Keratinocyte (primary cell): ENCODE measurements around the gene TERT. TPM values are rescaled to one million over a fixed set of nuclear protein-coding genes. Genes with fewer than 3 reads are reported as not detected.

Experiments
- DNase-seq: peaks from one replicate; pipeline ENCODE4 v3.0.0-alpha.2; 2011; ENCODE audit warnings: low read depth, missing footprints, low spot score
- FAIRE-seq: peaks from 2 replicates; lab custom pipeline; 2011; peaks lifted over from hg19 to GRCh38; lab: Jason Lieb, UNC
- H2AFZ ChIP-seq: 2 replicates; pipeline ENCODE4 v1.6.0; 2012; ENCODE audit warnings: low read length, control low read depth, inconsistent platforms; ENCODE audit not compliant: control insufficient read depth
- H3K27ac ChIP-seq: 2 replicates; pipeline ENCODE4 v1.5.1; 2011; ENCODE audit warnings: low read length; ENCODE audit not compliant: control insufficient read depth, insufficient read depth
- H3K27me3 ChIP-seq: 3 replicates; pipeline ENCODE4 v1.6.0; 2011; ENCODE audit warnings: low read length; ENCODE audit not compliant: control insufficient read depth, insufficient read depth; ENCODE audit errors: extremely low read depth
- H3K36me3 ChIP-seq, 2 experiments: 2 replicates in 1 of 2; 3 replicates in 1 of 2; pipeline ENCODE4 v1.5.1; 2011; ENCODE audit warnings: low read length in 2 of 2, mild to moderate bottlenecking in 1 of 2; ENCODE audit not compliant: control insufficient read depth in 2 of 2, insufficient read depth in 2 of 2; ENCODE audit errors: extremely low read depth in 1 of 2
- H3K4me1 ChIP-seq: 3 replicates; pipeline ENCODE4 v1.5.1; 2011; ENCODE audit warnings: low read length; ENCODE audit not compliant: control insufficient read depth, insufficient read depth; ENCODE audit errors: extremely low read depth
- H3K4me2 ChIP-seq: 3 replicates; pipeline ENCODE4 v1.6.0; 2011; ENCODE audit warnings: low read depth, low read length; ENCODE audit not compliant: control insufficient read depth, insufficient read depth; ENCODE audit errors: extremely low read depth
- H3K4me3 ChIP-seq, 3 experiments: fragments of 200-600 bp in 1 of 3; sonication (generic) in 1 of 3; 2 replicates in 2 of 3; 3 replicates in 1 of 3; pipeline ENCODE4 v1.5.1; 2011 to 2016; ENCODE audit warnings: low read length in 3 of 3, mild to moderate bottlenecking in 3 of 3, control low read depth in 2 of 3, inconsistent platforms in 1 of 3, low read depth in 1 of 3, mixed read lengths in 1 of 3, mixed run types in 1 of 3, moderate library complexity in 1 of 3; ENCODE audit not compliant: control insufficient read depth in 2 of 3, insufficient read depth in 2 of 3; ENCODE audit errors: extremely low read depth in 1 of 3
- H3K79me2 ChIP-seq: 2 replicates; pipeline ENCODE4 v1.6.0; 2012; ENCODE audit warnings: low read length; ENCODE audit not compliant: control insufficient read depth, insufficient read depth
- H3K9ac ChIP-seq: 3 replicates; pipeline ENCODE4 v1.6.0; 2011; ENCODE audit warnings: low read length; ENCODE audit not compliant: control insufficient read depth, insufficient read depth; ENCODE audit errors: extremely low read depth
- H3K9me1 ChIP-seq: 3 replicates; pipeline ENCODE4 v1.6.0; 2011; ENCODE audit warnings: low read length; ENCODE audit not compliant: control insufficient read depth, insufficient read depth; ENCODE audit errors: extremely low read depth
- H3K9me3 ChIP-seq: 2 replicates; pipeline ENCODE4 v1.5.1; 2012; ENCODE audit warnings: low read depth, low read length; ENCODE audit not compliant: control insufficient read depth
- H4K20me1 ChIP-seq: 3 replicates; pipeline ENCODE4 v1.6.0; 2011; ENCODE audit warnings: low read length; ENCODE audit not compliant: control insufficient read depth, insufficient read depth; ENCODE audit errors: extremely low read depth
- EZH2 ChIP-seq: IDR thresholded peaks from one replicate; pipeline ENCODE4 v1.6.1; 2012; ENCODE audit warnings: inconsistent platforms, mild to moderate bottlenecking, low read length, moderate library complexity
- dilution Hi-C: fragments of 300-500 bp; cut with MboI; formaldehyde crosslinking; loops from one replicate; pipeline ENCODE4 v1.7.0; 2020; ENCODE audit warnings: low sequenced_read_pairs; ENCODE audit not compliant: extremely low pct_ligation_motif_present
- polyA plus RNA-seq, 5 experiments: library from polyadenylated mRNA; depleted of rRNA in 3 of 5; stranded (reverse) in 3 of 5; stranded (forward) in 1 of 5; unstranded in 1 of 5; fragments of >200 nt; gene quantifications; 1 replicate in 1 of 5; 2 replicates in 3 of 5; 3 replicates in 1 of 5; pipeline versions ENCODE4 v1.2.1 to v1.2.3, GENCODE V29; 2011 to 2012; ENCODE audit warnings: missing spikeins in 2 of 5, low read depth in 1 of 5, low replicate concordance in 1 of 5
- TF ChIP-seq, protein P1 (sequence below), 3 experiments: IDR thresholded peaks in 1 of 3; conservative IDR thresholded peaks in 1 of 3; optimal IDR thresholded peaks in 1 of 3; 2 replicates in 2 of 3; 3 replicates in 1 of 3; pipeline versions ENCODE3 to v1.5.1; 2011; ENCODE audit warnings: low read length in 3 of 3, mild to moderate bottlenecking in 3 of 3, moderate library complexity in 2 of 3, control low read depth in 1 of 3, inconsistent platforms in 1 of 3; ENCODE audit not compliant: insufficient read depth in 2 of 3; ENCODE audit errors: extremely low read depth in 1 of 3

Gene TERT
- polyA plus RNA-seq, 1 donor (not counting 4 experiments of a cell fraction or from before 2014, with no cell fraction given), result not detected

DNA sequence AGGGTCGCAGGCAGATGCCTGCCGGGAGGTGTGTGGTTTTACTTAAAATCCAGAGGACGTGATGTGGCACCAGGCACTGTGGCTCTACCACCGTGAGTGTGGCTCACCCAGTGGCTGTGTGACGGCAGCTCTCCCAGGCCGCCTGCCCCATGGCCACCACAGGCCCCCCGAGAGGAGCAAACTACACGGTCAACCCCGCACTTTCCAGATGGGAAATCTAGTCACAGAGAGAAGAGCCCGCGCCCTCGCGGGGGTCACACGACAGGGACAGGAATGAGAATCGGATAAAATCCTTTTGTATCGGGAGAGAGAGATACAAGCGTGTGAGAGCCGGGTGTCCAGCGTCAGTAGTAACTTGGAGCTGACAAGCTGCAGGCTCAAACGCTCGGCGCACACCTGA lies 24.4 kb downstream of the TERT start:
- TF ChIP-seq, protein P1, sequence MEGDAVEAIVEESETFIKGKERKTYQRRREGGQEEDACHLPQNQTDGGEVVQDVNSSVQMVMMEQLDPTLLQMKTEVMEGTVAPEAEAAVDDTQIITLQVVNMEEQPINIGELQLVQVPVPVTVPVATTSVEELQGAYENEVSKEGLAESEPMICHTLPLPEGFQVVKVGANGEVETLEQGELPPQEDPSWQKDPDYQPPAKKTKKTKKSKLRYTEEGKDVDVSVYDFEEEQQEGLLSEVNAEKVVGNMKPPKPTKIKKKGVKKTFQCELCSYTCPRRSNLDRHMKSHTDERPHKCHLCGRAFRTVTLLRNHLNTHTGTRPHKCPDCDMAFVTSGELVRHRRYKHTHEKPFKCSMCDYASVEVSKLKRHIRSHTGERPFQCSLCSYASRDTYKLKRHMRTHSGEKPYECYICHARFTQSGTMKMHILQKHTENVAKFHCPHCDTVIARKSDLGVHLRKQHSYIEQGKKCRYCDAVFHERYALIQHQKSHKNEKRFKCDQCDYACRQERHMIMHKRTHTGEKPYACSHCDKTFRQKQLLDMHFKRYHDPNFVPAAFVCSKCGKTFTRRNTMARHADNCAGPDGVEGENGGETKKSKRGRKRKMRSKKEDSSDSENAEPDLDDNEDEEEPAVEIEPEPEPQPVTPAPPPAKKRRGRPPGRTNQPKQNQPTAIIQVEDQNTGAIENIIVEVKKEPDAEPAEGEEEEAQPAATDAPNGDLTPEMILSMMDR (optimal IDR thresholded peaks at IDR 0.05 in 1 of 3, IDR thresholded peaks at IDR 0.05 in 1 of 3, conservative IDR thresholded peaks at IDR 0.05 in 1 of 3; ENCODE audit: extremely low read depth in 1 of 3, insufficient read depth in 2 of 3, low read length in 3 of 3), result no peak
- TF ChIP-seq EZH2, result no peak
- no peaks in the 10 kb centered on the region for H3K9me1 ChIP-seq
- H3K79me2 ChIP-seq, result no peaks in the 10 kb centered on the region
- H3K9me3 ChIP-seq, result peaks cover 3% of the 10 kb centered on the region
- dilution Hi-C loops, result no loop called here
- no peaks in the 10 kb centered on the region for H4K20me1 ChIP-seq
- no peak overlapping the region for H3K4me2 ChIP-seq
- H3K9ac ChIP-seq, result no peak overlapping the region
- H3K36me3 ChIP-seq, result no peaks in the 10 kb centered on the region
- no peaks in the 10 kb centered on the region for H3K4me1 ChIP-seq
- H2AFZ ChIP-seq, result no peak overlapping the region
- no peak overlapping the region for H3K4me3 ChIP-seq
- no peaks in the 10 kb centered on the region for H3K27me3 ChIP-seq
- no peak overlapping the region for H3K27ac ChIP-seq
- FAIRE-seq, result no peak
- no peak for DNase-seq

DNA sequence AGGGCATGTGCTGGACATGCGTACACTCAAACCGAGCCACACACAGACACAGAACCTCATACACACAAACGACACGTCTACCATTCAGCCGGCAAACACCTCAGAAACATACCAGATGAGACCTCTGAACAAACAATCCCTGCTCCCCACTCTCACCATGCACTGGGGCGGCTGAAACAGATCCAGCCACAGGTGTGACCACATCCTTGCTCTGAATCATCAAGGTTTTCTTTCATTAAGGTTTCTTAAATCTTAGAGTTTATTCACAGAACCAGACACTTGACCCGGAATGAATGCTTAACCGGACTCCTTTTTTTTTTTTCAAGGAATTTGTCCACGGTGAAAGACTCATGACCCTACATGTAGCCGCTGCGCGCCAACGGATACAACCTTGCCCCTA lies 26.2 kb downstream of the TERT start:
- no peak overlapping the region for H3K27ac ChIP-seq
- H3K36me3 ChIP-seq, result no peaks in the 10 kb centered on the region
- no peak overlapping the region for H3K4me2 ChIP-seq
- no peak overlapping the region for H2AFZ ChIP-seq
- no peaks in the 10 kb centered on the region for H3K79me2 ChIP-seq
- DNase-seq (no peak), FAIRE-seq (no peak)
- H4K20me1 ChIP-seq, result no peaks in the 10 kb centered on the region
- H3K4me1 ChIP-seq, result no peaks in the 10 kb centered on the region
- dilution Hi-C loops, result no loop called here
- no peak overlapping the region for H3K4me3 ChIP-seq
- peaks cover 3% of the 10 kb centered on the region for H3K9me3 ChIP-seq
- no peak overlapping the region for H3K9ac ChIP-seq
- H3K27me3 ChIP-seq, result no peaks in the 10 kb centered on the region
- TF ChIP-seq, protein P1 (optimal IDR thresholded peaks at IDR 0.05 in 1 of 3, IDR thresholded peaks at IDR 0.05 in 1 of 3, conservative IDR thresholded peaks at IDR 0.05 in 1 of 3; ENCODE audit: extremely low read depth in 1 of 3, insufficient read depth in 2 of 3, low read length in 3 of 3), result no peak
- no peak for TF ChIP-seq EZH2
- no peaks in the 10 kb centered on the region for H3K9me1 ChIP-seq
